Kidney (tissue), 14 donors: Measurements from ENCODE around the gene CNOT1. TPM values are rescaled to one million over a fixed set of nuclear protein-coding genes. Genes with fewer than 3 reads are reported as not detected.
"Not testable (repeated sequence)": the region's sequence is repeated elsewhere in the genome, so short reads cannot be mapped to it uniquely, and the experiment has no call there.

ENCODE experiments used
- DNase-seq, 5 donors: peaks; one replicate each; pipeline ENCODE4 v3.0.0-alpha.2; 2013 to 2020
- FAIRE-seq: peaks from 2 replicates; lab custom pipeline; 2012; peaks lifted over from hg19 to GRCh38; lab: Jason Lieb, UNC
- H3K27ac ChIP-seq, 2 donors: one replicate each; pipeline ENCODE4 v1.7.0; 2013; ENCODE audit warnings: low read depth in 2 of 2, low read length in 2 of 2, inconsistent platforms in 1 of 2
- H3K27me3 ChIP-seq: one replicate; pipeline ENCODE4 v1.7.1; 2013; ENCODE audit warnings: low read length, inconsistent platforms; ENCODE audit not compliant: control insufficient read depth, insufficient read depth
- H3K36me3 ChIP-seq, 3 donors: one replicate each; pipeline versions ENCODE4 v1.7.0 to v1.7.1; 2013; ENCODE audit warnings: low read length in 3 of 3, control low read depth in 1 of 3, inconsistent platforms in 1 of 3; ENCODE audit not compliant: insufficient read depth in 3 of 3, control insufficient read depth in 2 of 3
- H3K4me1 ChIP-seq, 3 donors: one replicate each; pipeline versions ENCODE4 v1.7.0 to v1.7.1; 2013; ENCODE audit warnings: low read length in 3 of 3, inconsistent platforms in 1 of 3, low read depth in 1 of 3; ENCODE audit not compliant: control insufficient read depth in 2 of 3, insufficient read depth in 2 of 3
- H3K4me3 ChIP-seq, 3 donors: one replicate each; pipeline versions ENCODE4 v1.7.0 to v1.8.1; 2013; ENCODE audit warnings: low read length in 3 of 3, control low read depth in 1 of 3, inconsistent platforms in 1 of 3
- H3K9ac ChIP-seq, 3 donors: one replicate each; pipeline versions ENCODE4 v1.7.0 to v1.7.1; 2013; ENCODE audit warnings: low read length in 3 of 3, control low read depth in 1 of 3, inconsistent platforms in 1 of 3
- H3K9me3 ChIP-seq, 3 donors: one replicate each; pipeline versions ENCODE4 v1.7.0 to v1.7.1; 2013; ENCODE audit warnings: low read length in 3 of 3, control low read depth in 1 of 3, inconsistent platforms in 1 of 3; ENCODE audit not compliant: control insufficient read depth in 2 of 3, insufficient read depth in 1 of 3
- CTCF ChIP-seq: IDR thresholded peaks from 3 replicates; pipeline ENCODE4 v1.5.1; 2012; ENCODE audit warnings: mild to moderate bottlenecking, moderate library complexity, borderline replicate concordance; ENCODE audit not compliant: insufficient read depth; ENCODE audit errors: extremely low read depth
- intact Hi-C: fragments of 100-400 bp; cut with DNase I; formaldehyde crosslinking; loops from one replicate; pipeline ENCODE4 v1.11.1; 2022
- polyA plus RNA-seq: library from polyadenylated mRNA; stranded (reverse); fragments of 350-450 nt; fragmentation: Illumina TruSeq; extraction: RNeasy Lipid Tissue Mini Kit (QIAGEN cat#74804); gene quantifications from one replicate; pipeline ENCODE4 v1.2.3, GENCODE V29; 2014; ENCODE audit warnings: low read depth, low replicate concordance; ENCODE audit not compliant: insufficient read depth
- total RNA-seq: library from RNA; stranded (reverse); fragmentation: NEBNext Ultra II Directional; extraction: Animal tissue kit (Norgen Biotek cat#: 25700); gene quantifications from one replicate; pipeline ENCODE4 v1.2.1, GENCODE V29; 2021
- donor health status: control.
- donor health status: control.
- donor health status: control.
- donor health status: control.
- donor health status: control.
- donor health status: DM: yes; HTN: yes; CAD: no.
- donor health status: Normal renal cell carcinoma (clear cell type).

Gene CNOT1
- total and polyA plus RNA-seq, 2 donors from 2014 or later = 54.8 to 147 TPM

GRCh38 chr16:58614212-58614611, 15.4 kb downstream of the CNOT1 start:
- no peaks in the 10 kb centered on the region for H3K4me1 ChIP-seq
- H3K4me3 ChIP-seq = no peak overlapping the region
- no peak for TF ChIP-seq CTCF
- no peaks in the 10 kb centered on the region for H3K27me3 ChIP-seq
- peaks cover 4 to 9% (median 7%) of the 10 kb centered on the region in 3 donors for H3K36me3 ChIP-seq
- H3K9me3 ChIP-seq = no peaks in the 10 kb centered on the region
- FAIRE-seq = no peak
- intact Hi-C loops = no loop called here
- H3K9ac ChIP-seq = no peak overlapping the region
- H3K27ac ChIP-seq = no peak overlapping the region
- no peak for DNase-seq

GRCh38 chr16:58612965-58613364, 16.7 kb downstream of the CNOT1 start:
- H3K9ac ChIP-seq, intact Hi-C loops, H3K9me3 ChIP-seq, DNase-seq, H3K36me3 ChIP-seq, H3K4me3 ChIP-seq, FAIRE-seq, H3K27ac ChIP-seq, H3K27me3 ChIP-seq, H3K4me1 ChIP-seq: not testable (repeated sequence)

- no peak for TF ChIP-seq CTCF
Measured at GRCh38 chr16:58608601-58609136, 21.0 kb downstream of the CNOT1 start.

DNA sequence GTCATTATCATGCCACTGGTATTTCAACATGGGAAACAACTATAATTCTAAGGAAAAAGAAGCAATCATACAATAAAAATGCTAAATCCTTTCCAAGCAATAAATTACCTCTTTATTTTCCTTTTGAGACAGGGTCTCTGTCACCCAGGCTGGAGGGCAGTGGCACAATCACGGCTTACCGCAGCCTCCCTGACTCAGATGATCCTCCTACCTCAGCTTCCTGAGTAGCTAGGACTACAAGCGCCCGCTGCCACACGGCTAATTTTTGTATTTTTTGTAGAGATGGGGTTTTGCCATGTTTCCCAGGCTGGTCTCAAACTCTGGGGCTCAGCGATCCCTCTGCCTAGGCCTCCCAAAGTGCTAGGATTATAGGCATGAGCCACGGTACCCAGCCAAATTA, 24.1 kb downstream of the CNOT1 start:
- intact Hi-C loops = no loop called here
- no peak overlapping the region for H3K9ac ChIP-seq
- DNase-seq (no peak), FAIRE-seq (no peak)
- H3K4me3 ChIP-seq = no peak overlapping the region
- no peaks in the 10 kb centered on the region for H3K9me3 ChIP-seq
- H3K4me1 ChIP-seq = peaks cover 0 to 4% (median 0%) of the 10 kb centered on the region in 3 donors
- H3K36me3 ChIP-seq = peaks cover 0 to 3% (median 0%) of the 10 kb centered on the region in 3 donors
- no peaks in the 10 kb centered on the region for H3K27me3 ChIP-seq
- H3K27ac ChIP-seq = no peak overlapping the region
- TF ChIP-seq CTCF = no peak

More at GRCh38 chr16:58608601-58609136, 21.0 kb downstream of the CNOT1 start:
- Histone ChIP-seq H3K27me3 (no peaks in the 10 kb centered on the region), H3K9me3 (no peaks in the 10 kb centered on the region), H3K27ac (no peak overlapping the region), H3K36me3 (peaks cover 0 to 3% (median 0%) of the 10 kb centered on the region in 3 donors), H3K4me3 (no peak overlapping the region), H3K4me1 (no peaks in the 10 kb centered on the region), H3K9ac (no peak overlapping the region)
- intact Hi-C loops = no loop called here
- FAIRE-seq (no peak), DNase-seq (no peak)
